Astrocyte (in vitro differentiated cells and primary cell): ENCODE data around the gene UBN2.

Source experiments
- EZH2 ChIP-seq: IDR thresholded peaks from 2 replicates; pipeline ENCODE4 v1.6.1; 2012; ENCODE audit warnings: mild to moderate bottlenecking, low read length, inconsistent platforms; ENCODE audit not compliant: insufficient read depth
- TF ChIP-seq, protein P1 (sequence below): IDR thresholded peaks from 2 replicates; pipeline ENCODE4 v1.5.1; 2011; ENCODE audit warnings: low read depth, mild to moderate bottlenecking, inconsistent platforms, low read length, moderate library complexity; ENCODE audit not compliant: insufficient read depth

DNA sequence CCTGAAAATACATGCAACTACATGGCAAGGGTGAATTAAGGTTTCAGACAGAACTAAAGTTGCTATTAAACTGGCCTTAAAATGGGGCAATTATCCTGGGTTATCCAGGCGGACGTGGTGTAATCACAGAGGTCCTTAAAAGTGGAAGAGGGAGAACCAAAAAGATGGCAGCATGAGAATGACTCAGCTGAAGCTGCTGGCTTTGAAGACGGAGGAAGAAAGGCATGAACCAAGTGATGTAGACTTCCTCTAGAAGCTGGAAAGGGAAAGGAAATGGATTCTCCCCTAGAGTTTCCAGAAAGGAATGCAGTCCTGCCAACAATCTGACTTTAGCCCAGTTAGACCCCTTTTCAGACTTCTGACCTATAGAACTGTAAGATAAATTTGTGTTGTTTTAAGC is 27.0 kb upstream of the UBN2 start:
- TF ChIP-seq EZH2, result no peak
- TF ChIP-seq, protein P1, sequence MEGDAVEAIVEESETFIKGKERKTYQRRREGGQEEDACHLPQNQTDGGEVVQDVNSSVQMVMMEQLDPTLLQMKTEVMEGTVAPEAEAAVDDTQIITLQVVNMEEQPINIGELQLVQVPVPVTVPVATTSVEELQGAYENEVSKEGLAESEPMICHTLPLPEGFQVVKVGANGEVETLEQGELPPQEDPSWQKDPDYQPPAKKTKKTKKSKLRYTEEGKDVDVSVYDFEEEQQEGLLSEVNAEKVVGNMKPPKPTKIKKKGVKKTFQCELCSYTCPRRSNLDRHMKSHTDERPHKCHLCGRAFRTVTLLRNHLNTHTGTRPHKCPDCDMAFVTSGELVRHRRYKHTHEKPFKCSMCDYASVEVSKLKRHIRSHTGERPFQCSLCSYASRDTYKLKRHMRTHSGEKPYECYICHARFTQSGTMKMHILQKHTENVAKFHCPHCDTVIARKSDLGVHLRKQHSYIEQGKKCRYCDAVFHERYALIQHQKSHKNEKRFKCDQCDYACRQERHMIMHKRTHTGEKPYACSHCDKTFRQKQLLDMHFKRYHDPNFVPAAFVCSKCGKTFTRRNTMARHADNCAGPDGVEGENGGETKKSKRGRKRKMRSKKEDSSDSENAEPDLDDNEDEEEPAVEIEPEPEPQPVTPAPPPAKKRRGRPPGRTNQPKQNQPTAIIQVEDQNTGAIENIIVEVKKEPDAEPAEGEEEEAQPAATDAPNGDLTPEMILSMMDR, result no peak
